ENCODE data around the gene KRTAP12-2.

KRTAP12-2 gene

GRCh38 chr21:44666401-44667320 is at the start of gene KRTAP12-2:
Gene KRTAP12-2, minus strand, starts transcription at chr21:44666927. Its CDS starts 41 bp downstream, at chr21:44666886.
- DNase-seq: no peak

- DNase-seq: no peak
Observed at GRCh38 chr21:44714905-44715304, 48.2 kb upstream of the KRTAP12-2 start.

- DNase-seq: no peak
Observed at GRCh38 chr21:44713846-44714245, 47.1 kb upstream of the KRTAP12-2 start.

GRCh38 chr21:44713130-44713529 is 46.4 kb upstream of the KRTAP12-2 start:
- DNase-seq: no peak

GRCh38 chr21:44712203-44713028 is 45.7 kb upstream of the KRTAP12-2 start:
- DNase-seq: no peak

GRCh38 chr21:44711327-44712202 is 44.8 kb upstream of the KRTAP12-2 start, which contains the start of gene TSPEAR:
Gene TSPEAR, minus strand, starts transcription at chr21:44711572. Its CDS starts 58 bp downstream, at chr21:44711514.
- no peak for DNase-seq

- no peak for DNase-seq
Observed at GRCh38 chr21:44710756-44711326, 44.1 kb upstream of the KRTAP12-2 start.

- no peak for DNase-seq
Observed at GRCh38 chr21:44710294-44710665, 43.6 kb upstream of the KRTAP12-2 start.

- no peak for DNase-seq
Observed at GRCh38 chr21:44709426-44710293, 42.9 kb upstream of the KRTAP12-2 start.

GRCh38 chr21:44708866-44709425 is 42.2 kb upstream of the KRTAP12-2 start:
- no peak for DNase-seq

GRCh38 chr21:44708213-44708865 is 41.6 kb upstream of the KRTAP12-2 start:
- no peak for DNase-seq

GRCh38 chr21:44706706-44707581 is 40.2 kb upstream of the KRTAP12-2 start:
- no peak for DNase-seq

GRCh38 chr21:44706026-44706705 is 39.4 kb upstream of the KRTAP12-2 start:
- DNase-seq: no peak

GRCh38 chr21:44704636-44705001 is 37.9 kb upstream of the KRTAP12-2 start:
- DNase-seq: no peak

- DNase-seq: no peak
Observed at GRCh38 chr21:44703731-44704635, 37.3 kb upstream of the KRTAP12-2 start.

- DNase-seq: no peak
Observed at GRCh38 chr21:44702973-44703730, 36.4 kb upstream of the KRTAP12-2 start.
